ENCODE data around the gene MDM2.
"Not testable (repeated sequence)": the region's sequence is repeated elsewhere in the genome, so short reads cannot be mapped to it uniquely, and the experiment has no call there.

Gene MDM2

DNA sequence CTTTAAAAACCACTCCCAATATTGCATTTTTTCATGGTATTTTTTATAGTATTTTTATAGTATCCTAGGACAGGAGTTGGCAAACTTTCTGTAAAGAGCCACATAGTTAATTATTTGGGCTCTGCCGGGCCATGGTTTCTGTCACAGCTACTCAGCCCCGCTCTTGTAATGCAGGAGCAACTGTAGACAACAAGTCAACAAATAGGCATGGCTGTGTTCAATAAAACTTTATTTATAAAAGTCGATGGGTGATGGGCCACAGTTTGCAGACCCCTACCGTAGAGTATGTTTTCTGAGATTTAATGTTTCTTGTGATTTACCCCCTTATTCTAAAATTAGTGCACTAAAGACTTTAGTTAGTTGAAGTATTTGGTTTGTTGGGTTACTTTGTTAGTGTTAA, 25.5 kb downstream of the MDM2 start:
- DNase-seq (ENCODE audit: low spot score) = no peak
- TF ChIP-seq, protein P1, sequence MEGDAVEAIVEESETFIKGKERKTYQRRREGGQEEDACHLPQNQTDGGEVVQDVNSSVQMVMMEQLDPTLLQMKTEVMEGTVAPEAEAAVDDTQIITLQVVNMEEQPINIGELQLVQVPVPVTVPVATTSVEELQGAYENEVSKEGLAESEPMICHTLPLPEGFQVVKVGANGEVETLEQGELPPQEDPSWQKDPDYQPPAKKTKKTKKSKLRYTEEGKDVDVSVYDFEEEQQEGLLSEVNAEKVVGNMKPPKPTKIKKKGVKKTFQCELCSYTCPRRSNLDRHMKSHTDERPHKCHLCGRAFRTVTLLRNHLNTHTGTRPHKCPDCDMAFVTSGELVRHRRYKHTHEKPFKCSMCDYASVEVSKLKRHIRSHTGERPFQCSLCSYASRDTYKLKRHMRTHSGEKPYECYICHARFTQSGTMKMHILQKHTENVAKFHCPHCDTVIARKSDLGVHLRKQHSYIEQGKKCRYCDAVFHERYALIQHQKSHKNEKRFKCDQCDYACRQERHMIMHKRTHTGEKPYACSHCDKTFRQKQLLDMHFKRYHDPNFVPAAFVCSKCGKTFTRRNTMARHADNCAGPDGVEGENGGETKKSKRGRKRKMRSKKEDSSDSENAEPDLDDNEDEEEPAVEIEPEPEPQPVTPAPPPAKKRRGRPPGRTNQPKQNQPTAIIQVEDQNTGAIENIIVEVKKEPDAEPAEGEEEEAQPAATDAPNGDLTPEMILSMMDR (IDR thresholded peaks at IDR 0.05; ENCODE audit: extremely low read depth, insufficient read depth, missing control alignments) = no peak
- in situ Hi-C loops (cut with MboI; ENCODE audit: low pct_unique_long_range_greater_than_20kb, low sequenced_read_pairs, unreplicated experiment) = no loop called here

DNA sequence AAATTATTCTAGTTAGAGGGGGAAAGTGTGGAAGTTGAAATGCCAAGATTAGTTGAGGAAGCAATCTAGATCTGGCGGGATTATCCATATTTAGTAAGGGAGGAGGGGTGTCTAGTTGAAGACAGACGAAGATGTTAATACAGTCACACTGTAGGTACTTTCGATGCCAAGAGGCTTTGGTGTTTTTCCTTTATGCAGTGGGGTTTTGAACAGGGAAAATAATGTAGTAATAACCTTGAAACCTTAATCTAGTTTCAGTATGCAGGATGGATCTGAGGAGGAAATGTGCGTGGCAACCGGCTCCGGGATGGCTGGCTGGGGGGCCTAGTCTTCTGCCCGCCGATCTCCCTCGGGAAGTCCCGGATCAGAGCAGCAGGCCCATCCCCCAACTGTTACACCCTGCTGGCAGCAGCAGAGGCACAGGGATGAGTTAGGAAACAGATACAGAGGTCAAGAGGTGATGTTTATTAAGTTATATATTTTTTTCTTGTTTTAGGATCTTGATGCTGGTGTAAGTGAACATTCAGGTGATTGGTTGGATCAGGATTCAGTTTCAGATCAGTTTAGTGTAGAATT, 27.4 kb downstream of the MDM2 start:
- in situ Hi-C loops (cut with MboI; ENCODE audit: low pct_unique_long_range_greater_than_20kb, low sequenced_read_pairs, unreplicated experiment) = no loop called here
- no peak for DNase-seq (ENCODE audit: low spot score)
- TF ChIP-seq, protein P1 (IDR thresholded peaks at IDR 0.05; ENCODE audit: extremely low read depth, insufficient read depth, missing control alignments) = no peak

DNA sequence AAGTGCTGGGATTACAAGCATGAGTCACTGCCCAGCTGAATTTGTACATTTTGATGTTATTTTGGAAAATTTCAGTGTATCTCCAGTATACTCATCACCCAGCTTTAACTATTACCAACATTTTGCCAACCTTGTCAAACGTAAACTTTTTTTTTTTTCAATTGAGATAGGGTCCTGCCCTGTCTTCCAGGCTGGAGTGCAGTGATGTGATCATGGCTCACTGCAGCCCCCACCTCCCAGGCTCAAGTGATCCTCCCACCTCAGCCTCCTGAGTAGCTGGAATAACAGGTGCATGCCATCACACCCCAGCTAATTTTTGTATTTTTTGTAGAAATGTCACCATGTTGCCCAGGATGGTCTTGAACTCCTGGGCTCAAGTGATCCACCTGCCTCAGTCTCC, 29.2 kb downstream of the MDM2 start:
- in situ Hi-C loops (cut with MboI; ENCODE audit: low pct_unique_long_range_greater_than_20kb, low sequenced_read_pairs, unreplicated experiment) = no loop called here

DNA sequence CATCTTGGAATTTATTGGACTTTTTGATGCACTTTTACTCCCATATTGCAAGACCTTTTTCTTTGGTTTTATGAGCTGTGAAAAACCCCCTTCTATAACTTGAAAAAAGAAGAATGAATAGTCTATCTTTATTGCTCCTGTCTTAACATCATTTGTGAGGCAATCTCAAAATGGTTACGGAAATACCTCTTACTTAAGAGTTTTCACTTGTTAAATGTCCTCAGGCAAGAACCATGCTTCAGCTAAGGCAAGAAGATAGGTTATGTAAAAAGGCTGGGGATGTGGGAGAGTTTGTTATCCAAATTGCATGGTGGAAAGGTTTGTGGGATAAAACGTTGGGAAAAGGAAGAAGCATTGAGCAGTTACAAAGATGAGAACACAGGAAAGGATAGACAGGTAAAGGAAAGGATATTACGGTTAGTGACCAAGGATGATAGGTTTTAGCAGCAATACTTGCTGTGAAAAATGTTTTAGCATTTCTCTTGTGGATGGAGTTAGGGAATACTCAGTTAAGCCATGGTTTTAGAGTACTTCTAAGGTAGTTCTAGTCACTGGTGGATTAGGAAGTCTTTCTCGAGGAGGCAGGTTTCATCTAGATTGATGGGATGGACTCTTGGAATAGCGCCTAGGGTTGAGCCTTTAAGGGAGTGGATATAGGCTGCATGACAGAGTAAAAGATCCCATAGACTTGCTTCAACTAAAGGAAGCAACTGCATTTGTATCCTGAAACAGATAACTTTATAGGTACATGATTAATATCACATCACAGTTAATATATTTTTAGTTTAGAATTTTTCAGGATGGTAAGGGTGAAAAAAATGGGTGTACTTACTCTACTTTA, 30.3 kb downstream of the MDM2 start:
- in situ Hi-C loops (cut with MboI; ENCODE audit: low pct_unique_long_range_greater_than_20kb, low sequenced_read_pairs, unreplicated experiment) = no loop called here
- TF ChIP-seq, protein P1 (IDR thresholded peaks at IDR 0.05; ENCODE audit: extremely low read depth, insufficient read depth, missing control alignments) = no peak
- no peak for DNase-seq (ENCODE audit: low spot score)

More for the DNA sequence above, 29.2 kb downstream of the MDM2 start:
- no peak for DNase-seq (ENCODE audit: low spot score)
- TF ChIP-seq, protein P1 (IDR thresholded peaks at IDR 0.05; ENCODE audit: extremely low read depth, insufficient read depth, missing control alignments) = no peak

DNA sequence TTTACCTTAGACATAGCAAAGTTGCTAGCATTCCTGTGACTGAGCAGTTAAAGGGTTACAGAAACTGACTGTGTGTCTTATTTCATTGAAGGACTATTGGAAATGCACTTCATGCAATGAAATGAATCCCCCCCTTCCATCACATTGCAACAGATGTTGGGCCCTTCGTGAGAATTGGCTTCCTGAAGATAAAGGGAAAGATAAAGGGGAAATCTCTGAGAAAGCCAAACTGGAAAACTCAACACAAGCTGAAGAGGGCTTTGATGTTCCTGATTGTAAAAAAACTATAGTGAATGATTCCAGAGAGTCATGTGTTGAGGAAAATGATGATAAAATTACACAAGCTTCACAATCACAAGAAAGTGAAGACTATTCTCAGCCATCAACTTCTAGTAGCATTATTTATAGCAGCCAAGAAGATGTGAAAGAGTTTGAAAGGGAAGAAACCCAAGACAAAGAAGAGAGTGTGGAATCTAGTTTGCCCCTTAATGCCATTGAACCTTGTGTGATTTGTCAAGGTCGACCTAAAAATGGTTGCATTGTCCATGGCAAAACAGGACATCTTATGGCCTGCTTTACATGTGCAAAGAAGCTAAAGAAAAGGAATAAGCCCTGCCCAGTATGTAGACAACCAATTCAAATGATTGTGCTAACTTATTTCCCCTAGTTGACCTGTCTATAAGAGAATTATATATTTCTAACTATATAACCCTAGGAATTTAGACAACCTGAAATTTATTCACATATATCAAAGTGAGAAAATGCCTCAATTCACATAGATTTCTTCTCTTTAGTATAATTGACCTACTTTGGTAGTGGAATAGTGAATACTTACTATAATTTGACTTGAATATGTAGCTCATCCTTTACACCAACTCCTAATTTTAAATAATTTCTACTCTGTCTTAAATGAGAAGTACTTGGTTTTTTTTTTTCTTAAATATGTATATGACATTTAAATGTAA, 31.5 kb downstream of the MDM2 start:
- TF ChIP-seq, protein P1 (IDR thresholded peaks at IDR 0.05; ENCODE audit: extremely low read depth, insufficient read depth, missing control alignments) = no peak

DNA sequence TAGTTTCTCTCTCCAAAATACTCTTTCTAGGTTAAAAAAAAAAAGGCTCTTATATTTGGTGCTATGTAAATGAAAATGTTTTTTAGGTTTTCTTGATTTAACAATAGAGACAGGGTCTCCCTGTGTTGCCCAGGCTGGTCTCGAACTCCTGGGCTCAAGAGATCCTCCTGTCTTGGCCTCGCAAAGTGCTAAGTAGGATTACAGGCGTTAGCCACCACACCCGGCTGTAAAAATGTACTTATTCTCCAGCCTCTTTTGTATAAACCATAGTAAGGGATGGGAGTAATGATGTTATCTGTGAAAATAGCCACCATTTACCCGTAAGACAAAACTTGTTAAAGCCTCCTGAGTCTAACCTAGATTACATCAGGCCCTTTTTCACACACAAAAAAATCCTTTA, 33.2 kb downstream of the MDM2 start:
- in situ Hi-C loops (cut with MboI; ENCODE audit: low pct_unique_long_range_greater_than_20kb, low sequenced_read_pairs, unreplicated experiment); DNase-seq (ENCODE audit: low spot score): not testable (repeated sequence)

More for the DNA sequence above, 31.5 kb downstream of the MDM2 start:
- no peak for DNase-seq (ENCODE audit: low spot score)
- in situ Hi-C loops (cut with MboI; ENCODE audit: low pct_unique_long_range_greater_than_20kb, low sequenced_read_pairs, unreplicated experiment) = no loop called here

All from GM13977 (cell line).